ENCODE measurements around the gene KCNA3.
A peak's percentile ranks its signal among the peaks of the same experiment; 100 is the strongest.

Gene KCNA3

DNA sequence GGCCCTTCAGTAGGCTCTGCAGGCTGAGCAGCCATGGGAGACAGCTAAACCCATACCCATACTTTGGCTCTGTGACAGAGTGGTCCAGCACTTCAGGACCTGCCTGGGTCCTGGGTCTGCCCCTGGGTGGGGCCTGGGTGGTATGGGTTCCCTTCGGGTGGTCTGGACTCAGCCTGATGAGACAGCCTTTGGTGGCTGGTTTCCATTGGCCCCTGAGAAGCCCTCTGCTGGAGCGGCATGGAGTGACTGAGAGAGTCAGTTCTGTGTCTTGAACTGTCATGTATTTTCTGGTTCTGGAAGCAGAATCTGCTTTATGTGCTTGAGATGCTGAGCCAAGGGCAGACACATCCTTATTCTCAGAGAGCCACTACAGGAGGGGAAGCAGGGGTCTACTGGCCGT is 37.3 kb downstream of the KCNA3 start:
- ATAC-seq = no peak

DNA sequence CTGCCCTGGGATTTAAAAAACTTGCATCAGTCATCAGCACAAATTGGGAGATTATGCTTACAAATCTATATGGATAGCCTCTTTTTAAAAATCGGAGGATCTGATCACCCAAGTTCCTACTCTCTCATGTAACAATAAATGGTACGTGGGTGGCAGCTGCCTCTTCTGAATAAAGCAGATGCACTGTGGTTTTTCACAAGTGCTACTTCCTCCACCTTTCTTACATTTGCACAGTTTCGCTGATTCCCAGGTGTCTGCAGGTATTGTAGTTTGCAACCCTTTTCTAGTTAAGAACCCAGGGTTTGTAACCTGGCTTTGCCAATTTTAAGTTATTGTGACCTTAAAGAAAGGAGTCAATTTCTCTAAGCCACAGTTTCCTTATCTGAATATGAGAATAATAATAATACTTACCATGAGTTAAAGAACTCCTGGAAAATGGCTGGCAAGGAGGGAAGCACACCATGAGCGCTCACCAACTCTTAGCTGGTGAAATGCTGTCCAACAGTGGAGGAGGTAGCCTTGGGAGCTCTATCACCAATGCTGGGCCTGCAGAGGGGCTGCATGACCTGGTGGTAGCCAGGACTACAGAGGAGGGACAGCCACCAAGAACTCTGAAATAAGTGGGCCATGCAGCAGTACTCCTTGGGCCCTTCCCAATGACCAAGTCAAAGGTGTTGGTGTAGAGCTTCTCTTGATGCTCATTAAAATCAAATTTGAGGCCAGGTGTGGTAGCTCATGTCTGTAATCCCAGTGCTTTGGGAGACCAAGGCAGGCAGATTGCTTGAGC is 38.4 kb downstream of the KCNA3 start:
- no peak for ATAC-seq

DNA sequence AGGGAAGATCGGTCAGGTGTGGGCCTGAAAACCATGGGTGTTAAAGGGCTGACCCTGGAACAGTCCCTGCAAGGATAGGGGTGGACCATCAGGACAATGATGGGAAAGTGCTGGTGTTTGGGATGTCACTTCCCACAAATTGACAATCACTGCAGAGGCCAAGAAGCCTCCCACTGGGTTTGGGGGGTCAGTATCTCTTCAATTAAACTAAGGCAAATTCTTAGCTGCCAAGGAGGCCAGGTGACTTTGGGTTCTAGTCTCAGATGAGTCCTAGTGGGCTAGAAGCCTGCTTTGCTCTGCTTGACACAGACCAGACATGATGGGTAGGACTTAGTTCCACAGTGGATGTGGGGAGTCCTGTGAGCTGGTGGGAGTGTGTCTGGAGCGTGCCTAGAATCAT is 39.3 kb downstream of the KCNA3 start:
- ATAC-seq = no peak

DNA sequence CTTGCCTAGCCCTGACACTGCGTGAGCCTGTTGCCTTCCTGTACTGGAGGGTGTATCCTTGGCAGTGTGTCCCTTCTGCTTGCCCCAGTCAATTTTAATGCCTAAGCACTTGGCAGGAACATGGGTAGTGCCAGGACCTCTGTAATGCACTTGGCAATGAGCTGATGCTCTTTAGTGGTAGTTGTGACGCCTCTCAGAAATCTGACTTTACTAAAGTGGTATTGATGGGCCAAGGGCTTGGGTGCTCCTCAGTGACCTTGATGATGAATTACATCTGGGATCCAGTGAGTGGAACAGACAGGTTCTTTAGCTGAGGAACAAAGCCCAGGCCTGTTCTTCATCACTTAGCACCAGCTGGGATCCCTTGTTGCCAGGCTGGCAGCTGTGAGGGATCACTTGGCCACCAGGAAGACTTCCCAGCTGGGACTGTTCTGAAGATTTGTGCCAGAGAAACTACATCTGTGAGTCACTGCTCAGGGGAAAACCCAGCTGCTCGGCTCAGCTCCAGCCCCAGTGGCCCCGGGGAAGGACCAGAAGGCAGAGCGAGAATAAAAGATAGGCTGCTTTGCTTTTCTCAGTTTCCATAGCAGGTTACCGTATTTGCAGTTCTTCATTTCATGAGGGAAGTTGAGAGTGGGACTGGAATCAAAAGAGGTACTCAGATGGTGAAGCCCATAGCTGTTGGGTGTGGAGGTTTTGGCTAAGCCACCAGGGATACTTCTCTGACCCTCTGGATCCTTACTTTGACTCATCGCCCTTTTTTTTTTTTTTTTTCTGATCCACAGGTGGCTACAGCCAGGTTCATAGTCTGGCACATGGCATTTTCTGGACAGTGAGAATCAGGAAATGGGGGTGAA is 40.1 kb downstream of the KCNA3 start:
- peak; percentile 60 to 71 for ATAC-seq

DNA sequence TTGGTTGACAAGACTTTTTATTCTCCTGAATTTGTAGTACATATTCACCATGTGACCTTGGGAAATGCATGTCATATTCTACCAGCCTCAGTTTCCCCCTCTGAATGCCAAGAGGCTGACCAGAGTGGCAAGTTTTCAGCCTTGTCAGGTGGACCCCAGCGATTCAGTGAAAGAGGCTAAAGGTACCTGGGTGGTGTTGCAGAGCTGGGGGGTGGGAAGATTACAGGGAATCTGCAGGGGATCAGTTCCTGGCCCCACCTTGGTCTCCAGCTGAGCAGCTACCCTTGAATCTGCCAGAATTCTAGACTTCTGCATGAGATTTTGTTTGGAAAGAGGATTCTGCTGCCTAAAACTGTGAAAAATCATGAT is 40.7 kb downstream of the KCNA3 start:
- no peak for ATAC-seq

DNA sequence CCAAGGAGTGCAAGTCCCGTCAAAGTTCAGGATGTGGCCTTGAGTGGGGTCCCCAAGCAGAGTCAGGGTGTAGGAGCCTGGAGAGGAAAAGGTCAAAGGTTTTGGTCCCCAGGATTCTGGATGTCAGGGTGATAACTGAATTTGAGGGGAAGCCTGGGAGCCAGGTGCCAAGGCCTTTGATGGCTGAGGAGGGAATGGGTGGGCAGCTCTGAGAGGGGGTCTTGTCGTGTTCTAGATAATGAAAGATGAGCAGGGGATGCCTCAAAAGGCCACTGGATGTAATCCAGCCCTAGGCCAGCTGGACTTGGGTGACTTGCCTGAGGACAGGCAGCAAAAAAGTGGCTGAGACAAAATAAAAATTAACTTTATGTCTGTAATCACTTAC is 41.1 kb downstream of the KCNA3 start:
- ATAC-seq = no peak

DNA sequence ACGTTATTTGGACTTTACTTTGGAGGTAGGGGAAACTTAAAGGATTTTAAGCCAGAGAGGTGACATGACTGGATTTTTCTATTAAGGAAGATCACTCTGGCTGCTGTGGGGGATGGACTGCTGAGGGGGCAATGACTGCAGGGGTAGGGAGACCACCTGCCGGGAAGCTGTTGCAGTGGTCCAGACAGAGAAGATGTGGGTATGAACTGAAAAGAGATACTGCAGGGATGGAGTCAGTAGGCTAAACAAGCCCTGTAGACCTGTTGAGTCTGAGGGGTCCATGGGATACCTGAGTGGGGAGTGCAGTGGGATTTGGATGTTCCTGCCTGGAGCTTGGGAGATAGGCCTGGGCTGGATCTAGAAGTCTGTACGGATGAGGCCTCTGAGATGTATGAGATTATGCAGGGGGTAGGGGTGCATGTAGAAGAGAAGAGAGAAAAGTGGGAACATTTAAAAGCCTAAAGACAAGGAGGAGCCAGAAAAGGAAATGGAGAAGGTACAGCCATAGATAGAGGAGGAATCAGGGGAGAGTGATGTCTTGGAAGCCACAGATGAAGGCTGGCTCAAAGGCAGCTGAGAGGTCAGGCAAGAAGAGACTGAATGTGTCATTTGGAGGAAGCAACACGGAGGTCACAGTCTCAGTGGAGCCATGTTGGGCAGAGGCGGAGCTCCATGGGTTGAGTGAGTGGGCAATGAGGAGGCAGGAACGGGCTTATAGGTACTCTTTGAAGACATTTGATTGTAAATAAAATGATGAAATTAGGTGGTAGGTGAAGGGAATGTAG is 42.7 kb downstream of the KCNA3 start:
- ATAC-seq = no peak

DNA sequence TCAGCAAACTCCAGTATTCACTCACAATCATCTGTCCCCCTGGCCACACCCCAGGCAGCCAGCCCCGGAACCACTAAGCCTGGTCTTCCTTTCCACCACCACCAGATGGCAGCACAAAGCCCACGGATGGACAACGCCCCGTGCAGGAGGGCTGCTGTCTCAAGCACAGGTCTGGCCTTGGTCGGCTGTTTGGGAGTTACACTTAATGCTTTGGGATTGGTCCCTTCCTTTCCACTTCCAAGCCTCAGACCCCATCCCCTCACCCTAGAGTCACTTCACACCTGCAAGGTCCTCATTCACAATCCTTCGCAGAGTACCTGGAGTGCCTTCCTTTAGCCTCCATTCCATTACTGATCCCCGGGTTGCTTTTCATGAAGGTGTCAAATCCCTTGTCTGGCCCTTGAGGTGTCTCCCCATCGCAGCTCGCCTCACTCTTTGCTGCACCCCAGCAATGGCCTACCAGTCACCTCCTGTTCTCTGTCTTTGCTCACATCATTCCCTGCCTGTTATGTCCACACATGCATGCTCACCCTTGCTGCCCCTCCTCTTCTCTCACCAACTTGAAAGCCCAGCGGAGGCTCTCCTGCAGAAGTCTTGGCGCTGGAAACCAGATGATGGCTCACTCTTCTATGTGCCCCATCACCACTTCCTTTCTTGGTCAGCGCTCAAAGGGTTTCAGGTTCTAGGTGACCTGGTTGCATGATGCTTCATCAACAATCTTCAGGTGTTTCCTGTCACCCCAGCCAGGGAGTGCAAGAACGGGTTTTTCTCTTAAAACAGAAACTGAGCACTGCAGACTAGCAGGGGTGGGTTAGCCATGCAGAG is 43.7 kb downstream of the KCNA3 start:
- ATAC-seq = peak; percentile 76 to 80

DNA sequence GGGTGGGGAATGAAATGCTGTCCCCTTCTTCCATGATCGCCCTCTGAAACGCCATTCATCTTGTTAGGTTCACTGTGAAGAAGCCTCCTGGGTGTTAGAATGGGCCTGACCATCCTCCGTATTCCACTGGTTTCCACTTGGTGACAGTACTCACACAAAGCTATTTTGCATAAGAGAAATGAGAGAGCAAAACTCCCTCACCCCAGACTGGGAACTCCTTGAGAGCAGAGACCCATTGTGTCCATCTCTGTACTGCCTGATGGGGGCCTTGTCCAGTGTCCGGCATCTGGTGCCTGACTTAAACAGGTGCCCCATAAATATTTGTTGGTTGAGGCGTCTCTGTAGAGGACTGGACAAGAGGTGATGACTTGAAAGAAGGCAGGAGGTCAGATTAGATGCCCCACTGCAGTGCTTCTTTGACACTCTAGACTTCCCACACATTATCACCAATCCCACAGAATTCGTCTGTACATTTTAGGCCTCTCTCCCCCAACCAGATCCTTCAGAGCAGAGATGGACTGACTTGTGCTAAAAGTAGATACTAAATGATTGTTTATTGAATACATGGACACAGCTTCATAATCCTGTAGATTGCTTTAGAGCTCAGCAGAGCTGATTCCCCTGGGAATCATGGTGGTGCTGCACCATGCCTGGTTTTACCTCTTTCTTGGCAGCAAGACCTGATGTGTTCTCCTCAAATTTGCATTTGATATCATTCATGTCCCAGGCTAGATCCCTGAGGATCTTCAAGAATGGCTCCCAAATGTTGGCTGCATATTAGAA is 46.2 kb downstream of the KCNA3 start:
- no peak for ATAC-seq

DNA sequence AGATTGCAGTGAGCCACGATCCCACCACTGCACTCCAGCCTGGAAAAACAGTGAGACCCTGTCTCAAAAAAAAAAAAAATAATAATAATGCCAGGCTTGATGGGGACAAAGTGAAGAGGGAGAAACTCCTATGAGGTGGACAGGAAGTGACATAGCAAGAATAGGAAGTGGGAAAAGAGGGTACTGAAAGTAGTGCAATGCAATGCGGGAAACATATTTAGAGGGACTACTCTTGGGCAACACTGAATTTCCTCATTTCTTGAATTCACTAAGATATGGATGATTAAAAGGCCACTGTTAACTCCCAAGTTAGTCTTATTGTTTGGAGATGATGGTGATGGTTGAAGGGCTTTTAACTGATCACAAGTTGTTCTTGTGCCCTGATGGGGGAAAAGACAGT is 47.0 kb downstream of the KCNA3 start:
- no peak for ATAC-seq

DNA sequence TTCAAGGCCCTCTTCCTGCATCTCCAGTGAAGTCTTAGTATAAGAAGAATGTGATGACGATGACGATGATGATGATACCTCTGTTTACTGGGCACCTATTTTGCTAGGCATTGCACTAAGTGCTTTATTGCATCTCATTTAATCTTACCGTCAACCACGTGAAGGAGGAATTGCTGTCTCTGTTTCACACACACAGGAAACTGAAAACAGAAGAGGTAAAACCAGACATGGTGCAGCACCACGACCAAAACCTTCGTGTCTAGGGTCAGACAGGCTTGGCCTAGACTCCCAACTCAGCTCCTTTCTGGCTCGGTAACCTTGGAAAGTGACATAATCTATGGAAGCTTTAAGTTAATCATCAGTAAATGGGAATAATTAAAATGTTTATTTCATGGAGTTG is 47.9 kb downstream of the KCNA3 start:
- ATAC-seq = no peak
